GM12872 (cell line): ENCODE results near the gene RPS2.

ENCODE experiments used
- CTCF ChIP-seq: IDR thresholded peaks from 3 replicates; pipeline ENCODE4 v1.5.1; 2011; ENCODE audit warnings: low read depth, mild to moderate bottlenecking, low read length, moderate library complexity; ENCODE audit not compliant: insufficient read depth

RPS2 gene

GRCh38 chr16:2002406-2003230 is 38.0 kb upstream of the RPS2 start:
- no peak for TF ChIP-seq CTCF

- no peak for TF ChIP-seq CTCF
Observed at GRCh38 chr16:2001456-2002355, 37.1 kb upstream of the RPS2 start.

GRCh38 chr16:2001035-2001434 is 36.4 kb upstream of the RPS2 start:
- TF ChIP-seq CTCF = no peak

GRCh38 chr16:1999866-2000514 is 35.4 kb upstream of the RPS2 start:
- TF ChIP-seq CTCF = no peak

- TF ChIP-seq CTCF = no peak
Observed at GRCh38 chr16:1998852-1999801, 34.5 kb upstream of the RPS2 start.

GRCh38 chr16:1998360-1998835 is 33.8 kb upstream of the RPS2 start:
- TF ChIP-seq CTCF = no peak
